ENCODE results near the gene SNX14.

Gene SNX14

GRCh38 chr6:85464722-85465150 lies 128.9 kb downstream of the SNX14 start:
- DNase-seq (ENCODE audit: low spot score): peak; percentile 98

GRCh38 chr6:85464260-85464644 lies 129.4 kb downstream of the SNX14 start:
- peak; percentile 96 for DNase-seq (ENCODE audit: low spot score)

GRCh38 chr6:85463621-85464259 lies 129.9 kb downstream of the SNX14 start:
- DNase-seq (ENCODE audit: low spot score): no peak

GRCh38 chr6:85462673-85463072 lies 131.0 kb downstream of the SNX14 start:
- DNase-seq (ENCODE audit: low spot score): no peak

GRCh38 chr6:85461798-85462170 lies 131.9 kb downstream of the SNX14 start:
- no peak for DNase-seq (ENCODE audit: low spot score)

- no peak for DNase-seq (ENCODE audit: low spot score)
These were observed 132.5 kb downstream of the SNX14 start for GRCh38 chr6:85460921-85461797.

GRCh38 chr6:85460154-85460920 lies 133.3 kb downstream of the SNX14 start:
- no peak for DNase-seq (ENCODE audit: low spot score)

GRCh38 chr6:85459224-85459901 lies 134.3 kb downstream of the SNX14 start:
- no peak for DNase-seq (ENCODE audit: low spot score)

- DNase-seq (ENCODE audit: low spot score): no peak
These were observed 134.9 kb downstream of the SNX14 start for GRCh38 chr6:85458782-85459181.

GRCh38 chr6:85458184-85458583 lies 135.5 kb downstream of the SNX14 start:
- no peak for DNase-seq (ENCODE audit: low spot score)

GRCh38 chr6:85456782-85457181 lies 136.9 kb downstream of the SNX14 start:
- no peak for DNase-seq (ENCODE audit: low spot score)
